ENCODE data around the gene TRAF3.

DNA sequence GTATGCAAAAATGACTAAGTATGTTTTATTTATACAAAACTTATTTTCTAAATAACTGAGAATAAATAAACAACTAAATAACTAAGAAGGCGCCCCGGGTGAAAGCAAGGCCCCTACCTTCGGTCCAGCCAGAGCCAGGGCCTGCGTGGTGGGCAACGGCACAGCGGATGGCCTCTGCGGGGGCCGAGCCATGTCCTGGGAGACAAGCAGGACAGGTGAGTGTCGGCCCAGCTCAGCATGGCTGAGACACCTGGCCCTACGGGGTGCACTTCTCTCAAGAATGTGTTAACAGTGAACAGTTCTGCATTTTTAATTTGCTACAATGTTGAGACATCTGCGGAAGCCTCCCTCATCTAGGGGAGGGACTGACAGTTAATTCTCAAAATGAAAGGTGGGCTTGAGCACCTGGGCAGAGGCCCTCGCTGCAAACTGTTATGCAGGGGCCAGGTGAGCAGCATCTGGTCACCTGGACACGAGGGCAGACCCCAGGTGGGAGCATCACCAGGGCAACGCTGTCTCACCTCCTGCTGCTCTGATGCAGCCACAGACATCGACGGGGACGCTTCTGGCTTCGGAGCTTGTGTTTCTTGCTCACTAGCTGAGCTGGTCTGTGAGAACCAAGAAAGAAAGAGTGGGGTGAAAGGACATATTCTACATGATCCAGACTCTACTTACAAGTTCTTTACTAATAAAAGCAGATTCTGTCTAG, 177.0 kb downstream of the TRAF3 start:
- TF ChIP-seq, protein P1, sequence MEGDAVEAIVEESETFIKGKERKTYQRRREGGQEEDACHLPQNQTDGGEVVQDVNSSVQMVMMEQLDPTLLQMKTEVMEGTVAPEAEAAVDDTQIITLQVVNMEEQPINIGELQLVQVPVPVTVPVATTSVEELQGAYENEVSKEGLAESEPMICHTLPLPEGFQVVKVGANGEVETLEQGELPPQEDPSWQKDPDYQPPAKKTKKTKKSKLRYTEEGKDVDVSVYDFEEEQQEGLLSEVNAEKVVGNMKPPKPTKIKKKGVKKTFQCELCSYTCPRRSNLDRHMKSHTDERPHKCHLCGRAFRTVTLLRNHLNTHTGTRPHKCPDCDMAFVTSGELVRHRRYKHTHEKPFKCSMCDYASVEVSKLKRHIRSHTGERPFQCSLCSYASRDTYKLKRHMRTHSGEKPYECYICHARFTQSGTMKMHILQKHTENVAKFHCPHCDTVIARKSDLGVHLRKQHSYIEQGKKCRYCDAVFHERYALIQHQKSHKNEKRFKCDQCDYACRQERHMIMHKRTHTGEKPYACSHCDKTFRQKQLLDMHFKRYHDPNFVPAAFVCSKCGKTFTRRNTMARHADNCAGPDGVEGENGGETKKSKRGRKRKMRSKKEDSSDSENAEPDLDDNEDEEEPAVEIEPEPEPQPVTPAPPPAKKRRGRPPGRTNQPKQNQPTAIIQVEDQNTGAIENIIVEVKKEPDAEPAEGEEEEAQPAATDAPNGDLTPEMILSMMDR (IDR thresholded peaks at IDR 0.05; ENCODE audit: insufficient read depth, low read length, poor library complexity, severe bottlenecking): no peak
- TF ChIP-seq EZH2phosphoT487 (conservative IDR thresholded peaks at IDR 0.05; ENCODE audit: low read length): no peak
